AG10803 (cell line): ENCODE data around the gene CNGA3.
"Not testable (repeated sequence)": the region's sequence is repeated elsewhere in the genome, so short reads cannot be mapped to it uniquely, and the experiment has no call there.

Experiments
- DNase-seq: peaks from one replicate; pipeline ENCODE4 v3.0.0; 2010; ENCODE audit warnings: low read depth
- H3K4me3 ChIP-seq: 2 replicates; pipeline ENCODE4 v1.5.1; 2011; ENCODE audit warnings: mild to moderate bottlenecking, low read length, control low read depth
- TF ChIP-seq, protein P1 (sequence below): conservative IDR thresholded peaks from 2 replicates; pipeline ENCODE4 v1.5.1; 2011; ENCODE audit warnings: mild to moderate bottlenecking, low read length, control low read depth, inconsistent platforms

CNGA3 gene

DNA sequence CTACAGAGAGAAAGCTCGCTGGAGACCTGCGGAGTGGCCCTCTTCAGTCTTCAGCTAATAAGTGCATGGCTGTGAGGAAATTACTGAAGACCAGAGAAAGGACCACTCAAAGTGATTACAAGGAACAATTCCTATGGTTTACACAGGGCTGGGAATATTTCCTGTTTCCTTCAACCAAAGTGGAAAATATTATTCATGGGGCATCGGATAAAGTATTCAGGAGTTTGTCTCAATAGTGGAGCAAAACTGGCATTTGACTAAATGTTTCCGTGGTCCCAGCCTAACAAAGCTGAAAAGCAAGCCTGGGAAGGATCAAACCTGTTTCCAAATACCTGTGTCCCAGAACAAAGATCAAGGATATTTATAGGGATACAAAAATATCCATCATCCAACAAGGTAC lies 32.0 kb upstream of the CNGA3 start:
- H3K4me3 ChIP-seq: no peak overlapping the region
- DNase-seq: no peak
- TF ChIP-seq, protein P1, sequence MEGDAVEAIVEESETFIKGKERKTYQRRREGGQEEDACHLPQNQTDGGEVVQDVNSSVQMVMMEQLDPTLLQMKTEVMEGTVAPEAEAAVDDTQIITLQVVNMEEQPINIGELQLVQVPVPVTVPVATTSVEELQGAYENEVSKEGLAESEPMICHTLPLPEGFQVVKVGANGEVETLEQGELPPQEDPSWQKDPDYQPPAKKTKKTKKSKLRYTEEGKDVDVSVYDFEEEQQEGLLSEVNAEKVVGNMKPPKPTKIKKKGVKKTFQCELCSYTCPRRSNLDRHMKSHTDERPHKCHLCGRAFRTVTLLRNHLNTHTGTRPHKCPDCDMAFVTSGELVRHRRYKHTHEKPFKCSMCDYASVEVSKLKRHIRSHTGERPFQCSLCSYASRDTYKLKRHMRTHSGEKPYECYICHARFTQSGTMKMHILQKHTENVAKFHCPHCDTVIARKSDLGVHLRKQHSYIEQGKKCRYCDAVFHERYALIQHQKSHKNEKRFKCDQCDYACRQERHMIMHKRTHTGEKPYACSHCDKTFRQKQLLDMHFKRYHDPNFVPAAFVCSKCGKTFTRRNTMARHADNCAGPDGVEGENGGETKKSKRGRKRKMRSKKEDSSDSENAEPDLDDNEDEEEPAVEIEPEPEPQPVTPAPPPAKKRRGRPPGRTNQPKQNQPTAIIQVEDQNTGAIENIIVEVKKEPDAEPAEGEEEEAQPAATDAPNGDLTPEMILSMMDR: no peak

DNA sequence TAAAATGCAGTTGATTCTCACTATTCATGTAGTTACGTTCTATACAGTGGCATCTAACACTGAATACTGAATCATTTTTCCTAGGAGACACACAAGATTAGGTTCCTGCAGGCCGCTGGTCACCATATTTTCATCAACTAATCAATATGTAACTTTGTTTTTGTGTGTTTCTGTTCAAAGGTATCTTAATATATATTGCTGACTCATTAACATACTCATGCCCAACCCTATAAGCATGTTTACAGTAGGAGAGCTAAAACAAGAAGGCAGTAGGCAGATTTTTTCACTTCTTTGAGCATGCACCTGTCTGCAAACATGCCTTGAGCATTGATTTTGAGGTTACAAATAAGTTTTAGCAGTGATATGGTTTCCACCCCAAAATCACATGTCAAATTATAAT lies 30.3 kb upstream of the CNGA3 start:
- H3K4me3 ChIP-seq: no peak overlapping the region
- TF ChIP-seq, protein P1: no peak
- no peak for DNase-seq

DNA sequence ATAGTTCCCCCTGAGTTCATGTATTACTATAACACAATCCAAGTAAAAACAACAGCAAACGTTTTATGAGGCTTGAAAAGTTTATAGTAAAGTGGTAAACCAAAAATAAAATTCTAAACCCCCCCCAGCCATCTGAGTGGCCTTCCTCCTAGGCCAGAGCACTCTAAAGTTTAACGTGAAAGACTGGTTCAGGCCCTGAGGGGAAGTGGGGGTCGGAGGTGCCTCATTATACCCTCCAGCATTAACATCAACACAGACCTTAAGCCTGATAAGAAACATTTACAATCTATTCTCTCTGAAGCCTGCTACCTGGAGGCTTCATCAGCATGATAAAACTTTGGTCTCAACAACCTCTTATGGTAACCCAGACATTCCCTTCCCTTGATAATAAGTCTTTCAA lies 29.0 kb upstream of the CNGA3 start:
- H3K4me3 ChIP-seq: no peak overlapping the region
- no peak for DNase-seq
- TF ChIP-seq, protein P1: no peak

DNA sequence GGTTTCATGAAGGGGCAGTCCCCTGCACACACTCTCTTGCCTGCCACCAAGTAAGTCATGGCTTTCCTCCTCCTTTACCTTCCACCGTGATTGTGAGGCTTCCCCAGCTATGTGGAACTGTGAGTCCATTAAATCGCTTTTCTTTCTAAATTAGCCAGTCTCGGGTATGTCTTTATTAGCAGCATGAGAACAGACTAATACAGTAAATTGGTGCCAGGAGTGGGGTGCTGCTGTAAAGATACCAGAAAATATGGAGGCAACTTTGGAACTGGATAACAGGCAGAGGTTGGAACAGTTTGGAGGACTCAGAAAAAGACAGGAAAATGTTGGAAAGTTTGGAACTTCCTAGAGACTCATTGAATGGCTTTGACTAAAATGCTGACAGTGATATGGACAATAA lies 26.1 kb upstream of the CNGA3 start:
- H3K4me3 ChIP-seq, DNase-seq: not testable (repeated sequence)

DNA sequence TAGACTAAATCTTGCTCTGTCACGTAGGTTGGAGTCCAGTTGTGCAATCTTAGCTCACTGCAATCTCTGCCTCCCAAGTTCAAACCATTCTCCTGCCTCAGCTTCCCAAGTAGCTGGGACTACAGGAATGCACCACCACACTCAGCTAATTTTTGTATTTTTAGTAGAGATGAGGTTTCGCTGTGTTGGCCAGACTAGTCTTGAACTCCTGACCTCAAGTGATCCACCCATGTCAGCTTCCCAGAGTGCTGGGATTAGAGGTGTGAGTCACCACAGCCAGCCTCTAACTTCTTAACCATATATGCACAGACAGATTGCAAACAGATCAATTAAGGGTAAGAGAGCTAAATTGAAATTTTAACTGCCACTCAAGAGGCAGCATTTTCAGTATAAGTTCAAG lies 22.1 kb upstream of the CNGA3 start:
- TF ChIP-seq, protein P1: no peak
- no peak for DNase-seq
- H3K4me3 ChIP-seq: no peak overlapping the region

DNA sequence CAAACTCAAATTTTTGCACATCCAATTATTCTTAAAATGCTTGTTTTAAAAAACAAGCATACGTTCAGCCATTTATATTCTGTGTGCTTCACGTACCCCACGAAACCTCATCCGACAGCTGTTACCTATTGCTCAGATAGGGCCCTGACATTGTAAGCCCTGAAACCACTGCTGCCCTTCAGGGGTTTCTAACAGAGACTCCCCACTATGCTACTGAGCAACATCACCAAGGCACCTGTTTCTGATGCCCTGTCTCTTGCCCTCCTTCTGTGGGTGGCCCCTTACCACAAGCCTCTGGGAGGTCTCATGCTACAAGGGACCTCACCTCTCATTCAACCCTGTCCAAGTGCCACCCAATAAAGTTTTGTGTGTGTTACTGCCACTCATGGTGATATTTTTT lies 18.5 kb upstream of the CNGA3 start:
- TF ChIP-seq, protein P1: no peak
- no peak for DNase-seq
- H3K4me3 ChIP-seq: no peak overlapping the region

DNA sequence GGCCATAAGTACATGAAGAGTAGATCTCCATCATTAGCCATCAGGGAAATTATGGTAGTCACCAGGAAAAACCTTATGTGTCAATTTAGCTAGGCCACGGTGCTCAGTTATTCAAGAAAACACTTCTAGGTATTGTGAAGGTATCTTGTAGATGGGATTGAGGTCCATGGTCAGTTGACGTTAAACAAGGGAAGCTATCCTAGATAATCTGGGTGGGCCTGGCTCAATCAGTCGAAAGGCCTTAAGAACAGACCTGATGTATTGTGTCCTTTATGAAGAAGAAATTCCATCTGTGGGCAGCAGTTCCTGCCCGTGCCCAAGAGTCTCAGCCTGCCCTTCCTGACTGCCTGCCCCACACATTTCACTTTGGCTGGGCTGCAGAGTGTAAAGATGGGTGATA lies 16.7 kb upstream of the CNGA3 start:
- H3K4me3 ChIP-seq: no peak overlapping the region
- TF ChIP-seq, protein P1: no peak
- DNase-seq: no peak

DNA sequence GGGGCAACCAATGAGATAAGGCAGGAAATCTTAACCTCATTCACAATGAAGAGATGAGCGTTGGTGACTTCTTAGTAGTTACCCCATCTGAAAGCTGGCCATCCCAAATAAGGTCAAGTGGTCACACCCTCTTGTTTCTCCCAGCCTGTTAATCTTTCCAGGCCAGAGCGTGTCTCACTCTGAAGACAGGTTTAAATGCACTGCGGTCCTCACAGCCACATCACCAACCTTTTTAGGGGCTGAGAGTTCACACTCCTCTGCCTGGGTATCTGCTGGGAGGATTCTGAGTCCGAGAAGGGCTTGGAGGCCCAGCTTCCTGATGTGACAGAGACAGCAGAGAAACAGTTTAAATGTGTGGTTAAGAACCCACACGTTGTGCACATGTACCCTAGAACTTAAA lies 13.3 kb upstream of the CNGA3 start:
- DNase-seq: no peak
- TF ChIP-seq, protein P1: no peak
- H3K4me3 ChIP-seq: no peak overlapping the region
